NCI-H345 treated with DMSO at 0.1 percent for 48 hours (cell line): ENCODE data around the gene PIK3R5.

ENCODE experiments used
- DNase-seq: peaks from one replicate; lab custom pipeline; 2025; ENCODE audit not compliant: unreplicated experiment; lab: John Stamatoyannopoulos, UW

The PIK3R5 gene

DNA sequence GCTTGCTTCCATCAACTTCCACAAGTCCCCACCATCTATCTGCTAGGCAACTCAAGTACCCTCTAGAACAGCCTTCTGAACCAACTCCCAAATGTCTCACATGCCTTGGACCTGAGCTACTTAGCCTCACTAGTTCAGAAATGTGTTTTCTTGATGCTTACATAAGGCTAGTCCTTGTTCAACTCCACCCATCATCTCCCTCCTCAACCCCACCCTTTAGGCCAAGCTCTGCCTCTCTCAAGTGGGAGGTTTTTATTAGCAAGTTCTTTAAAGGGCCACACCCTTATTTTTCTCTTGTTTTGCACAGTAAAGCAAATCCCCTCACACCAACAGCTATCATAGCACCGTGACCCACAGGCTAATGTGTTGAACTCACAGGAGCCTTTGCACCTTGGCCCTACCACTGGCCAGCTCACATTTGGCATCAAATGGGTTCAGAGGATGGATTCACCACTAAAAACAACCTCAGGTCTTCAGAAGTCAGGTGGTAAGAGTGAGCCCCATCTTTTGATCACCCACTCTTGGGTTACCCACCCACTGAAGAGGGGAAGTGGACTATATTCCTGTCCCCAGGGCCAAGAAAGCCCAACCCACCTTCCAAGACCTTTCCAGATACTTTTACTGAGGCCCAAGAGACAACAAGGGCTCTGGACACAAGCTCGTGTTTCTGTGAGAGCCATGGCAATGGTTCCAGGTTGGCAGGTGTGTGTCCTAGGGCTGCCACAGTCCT is 12.2 kb downstream of the PIK3R5 start:
- no peak for DNase-seq

DNA sequence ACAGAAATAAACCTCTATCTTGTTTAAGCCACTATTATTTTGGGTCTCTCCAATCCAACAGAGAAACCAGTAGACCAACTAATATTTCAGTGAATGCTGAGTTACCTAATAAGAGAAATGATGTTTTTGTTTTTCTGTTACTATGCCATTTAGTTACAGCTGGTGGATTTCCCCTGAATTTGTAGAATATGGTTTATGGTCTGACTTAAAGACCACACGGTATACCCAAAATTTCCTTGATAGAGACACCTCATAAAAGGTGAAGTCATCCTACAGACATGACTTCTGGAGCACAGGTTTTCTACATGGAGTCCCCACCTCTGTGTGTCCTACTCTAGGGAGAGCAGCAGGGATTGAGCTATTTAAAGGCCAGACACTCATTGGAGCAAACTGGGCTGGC is 13.3 kb downstream of the PIK3R5 start:
- DNase-seq = no peak

DNA sequence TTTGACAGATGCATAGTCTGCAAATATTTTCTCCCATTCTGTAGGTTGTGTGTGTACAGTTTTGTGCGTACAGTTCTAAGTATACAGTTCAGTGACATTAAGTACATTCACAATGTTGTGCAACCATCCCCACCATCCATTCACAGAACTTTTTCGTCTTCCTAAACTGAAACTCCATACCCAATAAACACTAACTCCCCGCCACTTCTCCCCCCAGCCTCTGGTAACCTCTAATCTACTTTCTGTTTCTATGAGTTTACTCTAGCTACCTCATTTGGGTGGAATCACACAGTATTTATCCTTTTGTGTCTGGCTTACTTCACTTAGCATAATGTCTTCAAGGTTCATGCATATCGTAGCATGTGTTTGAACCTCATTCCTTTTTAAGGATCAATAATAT is 14.3 kb downstream of the PIK3R5 start:
- no peak for DNase-seq

DNA sequence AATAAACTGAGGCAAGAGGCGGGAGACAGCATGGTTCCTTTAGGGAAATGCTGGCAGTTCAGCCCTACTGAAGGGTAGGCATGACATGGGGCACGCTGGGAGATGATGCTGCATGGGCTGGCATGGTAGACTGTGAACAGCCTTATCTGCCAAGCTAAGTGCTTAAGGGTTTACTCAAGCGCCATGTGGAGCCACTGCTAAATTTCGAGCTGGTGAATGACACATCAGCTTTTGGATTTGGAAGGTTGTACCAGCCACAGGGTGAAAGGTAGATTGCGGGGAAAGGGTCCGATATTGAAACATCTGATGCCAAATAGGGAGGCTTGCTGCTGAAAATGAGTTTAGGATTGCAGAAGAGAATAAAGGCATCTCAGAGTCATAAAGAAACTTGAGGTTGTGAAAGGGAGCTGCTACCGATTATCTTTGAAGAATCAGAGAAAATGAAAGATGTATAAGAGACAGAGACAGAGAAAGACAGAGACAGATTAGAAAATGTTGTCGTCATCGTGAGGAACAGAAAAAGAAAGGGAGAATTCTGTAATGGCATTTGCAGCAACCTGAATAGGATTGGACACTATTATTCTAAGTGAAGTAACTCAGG is 16.3 kb downstream of the PIK3R5 start:
- DNase-seq = no peak

DNA sequence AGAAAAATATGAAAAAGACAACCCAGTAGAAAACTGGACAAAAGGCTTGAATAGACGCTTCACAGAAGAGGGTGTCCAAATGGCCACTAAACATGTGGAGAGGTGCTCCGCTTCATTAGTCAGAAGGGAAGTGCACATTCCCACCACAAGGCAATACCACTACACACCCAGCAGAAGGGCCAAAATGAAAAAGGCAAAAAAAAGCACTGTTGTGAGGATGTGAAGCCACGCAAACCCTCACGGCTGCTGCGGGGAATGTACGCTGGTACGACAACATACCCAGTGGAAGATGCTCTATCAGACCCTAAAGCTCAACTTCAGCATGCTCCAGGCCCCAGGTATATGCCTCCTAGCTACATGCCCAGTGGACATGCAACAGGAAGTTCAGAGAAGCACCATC is 17.0 kb downstream of the PIK3R5 start:
- DNase-seq = no peak

DNA sequence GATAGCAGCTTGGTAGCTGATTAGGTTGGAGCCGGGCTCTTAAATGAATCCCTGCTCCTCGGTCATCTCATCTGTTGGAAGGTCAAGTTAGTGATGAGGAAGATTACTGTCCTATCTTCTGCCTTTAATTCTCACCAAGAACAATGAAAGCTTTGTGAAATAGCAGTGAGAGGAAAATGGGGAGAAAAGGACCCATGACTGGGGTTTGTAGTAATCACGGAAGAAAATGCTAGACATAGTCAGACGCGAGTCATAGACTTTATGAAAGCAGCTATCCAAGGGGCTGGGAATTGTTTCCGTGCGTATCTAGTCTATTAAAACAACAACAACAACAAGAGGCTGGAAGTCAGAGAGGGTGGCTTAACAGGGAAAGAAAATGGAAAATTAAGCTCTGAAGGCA is 18.3 kb downstream of the PIK3R5 start:
- DNase-seq = no peak

DNA sequence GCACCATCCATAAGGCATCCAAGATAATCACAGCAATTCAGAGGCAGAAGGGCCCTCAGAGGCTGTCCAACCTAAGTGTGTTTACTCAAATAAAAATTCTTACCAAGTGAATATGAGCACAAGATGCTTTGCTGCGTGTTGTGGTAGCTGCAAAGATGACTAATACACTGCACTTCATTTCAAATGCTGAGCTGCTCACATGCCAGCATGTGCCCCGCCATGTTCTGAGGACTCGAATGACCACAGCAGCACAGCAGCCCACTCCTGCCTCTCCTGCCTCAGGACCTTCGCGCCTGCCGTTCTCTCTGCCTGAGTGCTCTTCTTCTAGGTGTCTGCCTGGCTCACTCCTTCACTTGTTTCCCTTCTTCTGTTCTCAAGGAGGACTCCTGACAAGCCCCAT is 19.0 kb downstream of the PIK3R5 start:
- DNase-seq = no peak

DNA sequence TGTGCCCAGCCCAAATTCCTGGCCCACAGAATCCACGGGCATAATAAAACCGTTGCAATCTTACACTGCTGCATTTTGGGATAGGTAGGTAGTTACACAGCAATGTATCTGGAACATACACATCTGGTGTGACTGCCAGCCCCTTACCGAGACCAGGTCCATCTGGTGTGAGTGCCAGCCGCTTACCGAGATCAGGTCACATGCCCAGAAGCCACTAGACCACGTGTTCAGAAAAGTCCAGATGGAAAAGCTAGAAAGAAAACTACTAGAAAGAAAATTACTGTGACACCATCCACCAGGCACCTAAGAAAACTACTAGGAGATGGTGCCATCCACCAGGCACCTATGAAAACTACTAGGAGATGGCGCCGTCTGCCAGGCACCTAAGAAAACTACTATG is 19.4 kb downstream of the PIK3R5 start:
- no peak for DNase-seq

DNA sequence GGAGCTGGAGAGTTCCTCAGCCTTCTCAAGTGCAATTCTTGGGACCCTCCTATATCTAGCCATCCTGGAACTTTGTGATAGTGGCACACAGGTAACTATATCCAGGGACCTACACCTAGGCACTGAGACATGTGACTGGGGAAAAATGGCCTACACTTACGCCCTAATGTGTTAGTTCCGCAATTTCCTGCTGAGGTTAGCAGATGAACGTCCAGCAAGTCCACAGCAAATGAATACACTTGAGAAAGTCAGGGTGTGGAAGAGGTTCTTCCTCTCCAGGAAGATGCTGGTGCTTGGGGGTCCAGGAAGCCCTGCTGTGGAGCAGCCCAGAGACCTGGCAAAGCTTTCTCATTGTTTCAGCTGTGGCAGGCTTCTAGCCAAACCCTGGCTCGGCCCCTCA is 20.8 kb downstream of the PIK3R5 start:
- DNase-seq = no peak

DNA sequence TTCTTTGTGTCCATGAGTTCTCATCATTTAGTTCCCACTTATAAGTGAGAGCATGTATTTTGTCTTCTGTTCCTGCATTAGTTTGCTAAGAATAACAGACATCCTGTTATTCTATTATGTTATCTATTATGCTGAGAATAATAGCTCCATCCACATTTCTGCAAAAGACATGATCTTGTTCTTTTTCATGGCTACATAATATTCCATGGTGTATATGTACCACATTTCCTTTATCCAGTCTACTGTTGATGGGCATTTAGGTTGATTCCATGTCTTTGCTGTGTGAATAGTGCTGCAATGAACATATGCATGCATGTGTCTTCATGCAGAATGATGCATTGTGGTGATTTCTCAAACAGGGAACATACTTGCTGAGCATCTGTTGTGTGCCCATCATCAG is 21.4 kb downstream of the PIK3R5 start:
- no peak for DNase-seq

DNA sequence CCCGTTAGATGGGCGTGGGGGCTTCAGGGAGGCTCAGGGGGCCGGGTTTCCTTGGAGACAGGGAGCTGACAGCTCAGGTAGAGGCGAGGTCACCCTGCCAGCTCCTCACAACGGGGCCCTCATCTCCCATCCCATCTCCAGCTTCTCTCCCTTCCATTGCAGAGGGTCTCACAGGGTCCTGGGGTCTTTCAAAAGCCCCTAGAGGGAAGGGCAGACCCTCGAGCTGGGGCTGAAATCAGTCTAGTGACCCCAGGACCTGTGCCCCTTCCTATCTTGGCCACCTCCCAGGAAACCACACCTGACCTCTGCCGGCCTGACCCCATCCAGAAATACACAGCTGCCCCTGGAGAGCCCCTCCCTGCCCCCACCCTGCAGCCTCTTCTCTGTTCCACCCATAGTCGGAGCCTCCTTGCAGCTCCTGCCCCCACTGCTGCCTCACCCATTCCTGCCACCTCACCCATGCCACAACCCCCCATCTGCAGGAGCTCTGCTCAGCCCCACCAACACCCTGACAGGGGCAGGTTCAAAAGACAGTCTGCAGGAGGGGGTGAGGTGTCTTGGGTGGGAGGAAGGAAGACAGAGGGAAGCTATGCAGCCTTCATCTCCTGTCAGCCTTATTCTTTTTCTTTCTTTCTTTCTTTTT is 23.4 kb downstream of the PIK3R5 start:
- no peak for DNase-seq

DNA sequence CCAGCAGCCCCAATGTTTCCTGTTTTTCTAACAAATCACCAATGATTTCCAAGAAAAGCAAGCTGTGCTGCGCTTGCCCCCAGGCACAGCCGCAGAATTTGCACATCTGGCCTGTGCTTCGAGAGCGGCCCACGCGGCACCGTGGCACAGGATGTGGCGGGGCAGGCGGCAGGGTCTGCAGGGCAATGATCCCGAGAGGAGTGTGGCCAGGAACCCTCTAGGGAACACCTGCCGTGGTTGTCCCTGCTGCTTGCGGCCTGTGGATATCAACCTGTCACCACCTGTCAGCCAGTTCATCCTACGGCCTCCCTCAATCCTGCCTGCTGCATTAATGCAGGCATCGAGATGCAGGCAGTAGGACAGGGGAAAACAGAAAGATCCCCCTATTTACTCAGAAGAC is 24.0 kb downstream of the PIK3R5 start:
- DNase-seq = no peak

DNA sequence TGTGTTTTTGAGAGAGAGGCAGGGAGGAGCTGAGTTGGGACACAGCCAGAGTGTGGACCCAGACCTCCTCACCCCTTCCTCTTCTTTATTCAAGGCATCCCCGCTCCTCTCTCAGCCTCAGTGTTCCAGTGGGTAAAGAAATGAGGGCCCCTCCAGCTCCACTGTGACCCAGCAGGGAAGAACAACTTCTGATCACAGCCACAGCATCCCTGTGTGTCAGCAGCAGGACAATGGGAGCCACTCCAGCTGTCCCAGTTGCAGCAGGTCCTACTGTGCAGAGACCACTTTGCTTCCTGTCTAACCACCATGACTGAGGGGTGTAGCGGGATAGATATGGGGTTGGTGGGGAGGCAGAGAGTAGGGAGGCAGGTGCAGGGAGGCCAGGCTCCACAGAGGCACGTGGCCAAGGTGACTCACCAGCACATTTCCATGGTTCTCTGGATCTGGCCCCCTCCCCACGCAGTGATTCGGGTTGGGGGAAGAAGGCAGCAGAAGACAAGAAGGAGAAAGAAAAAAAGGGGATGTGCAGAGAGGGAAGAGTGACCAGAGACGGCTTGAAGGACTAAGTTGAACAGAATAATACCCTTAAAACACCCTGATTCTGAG is 24.5 kb downstream of the PIK3R5 start:
- no peak for DNase-seq

DNA sequence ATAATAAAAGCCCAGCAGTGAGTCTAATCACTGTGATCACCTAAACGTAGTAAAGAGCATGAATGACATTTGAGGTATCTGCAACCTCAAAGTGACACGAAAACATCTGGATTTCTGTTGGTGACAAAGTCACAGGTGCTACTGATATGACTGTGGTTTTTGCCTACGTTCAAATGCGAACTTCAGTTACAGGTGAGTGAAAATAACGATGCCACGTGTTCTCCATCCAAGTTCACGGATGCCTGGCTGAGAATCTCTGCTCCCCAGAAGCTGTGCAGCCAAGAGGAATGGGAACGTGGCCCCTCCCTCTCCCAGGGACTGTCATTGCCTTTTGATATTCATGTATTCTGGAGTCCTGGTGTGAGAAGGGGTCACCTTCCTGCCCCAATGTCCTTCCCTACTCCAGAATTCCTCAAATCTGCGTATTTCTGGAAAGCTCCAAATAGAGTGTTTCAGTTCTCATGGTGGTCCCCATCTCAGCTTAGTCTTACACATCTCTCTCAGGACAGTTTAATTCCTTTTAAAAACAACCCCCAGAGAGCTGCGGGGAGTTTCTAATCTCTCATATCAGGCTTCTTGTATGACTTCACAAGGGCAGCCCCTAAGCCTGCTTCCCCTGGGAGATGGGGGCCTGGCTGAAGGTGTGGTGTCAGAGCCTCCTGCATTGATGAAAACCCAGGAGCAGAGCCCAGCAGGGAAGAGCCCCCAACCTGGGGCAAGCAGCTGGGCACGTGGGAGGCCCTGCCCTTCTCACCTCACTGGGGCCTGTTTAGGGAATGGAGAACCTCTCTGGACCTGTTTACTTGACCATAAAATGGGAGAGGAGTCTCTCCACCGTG is 25.8 kb downstream of the PIK3R5 start:
- DNase-seq = no peak

DNA sequence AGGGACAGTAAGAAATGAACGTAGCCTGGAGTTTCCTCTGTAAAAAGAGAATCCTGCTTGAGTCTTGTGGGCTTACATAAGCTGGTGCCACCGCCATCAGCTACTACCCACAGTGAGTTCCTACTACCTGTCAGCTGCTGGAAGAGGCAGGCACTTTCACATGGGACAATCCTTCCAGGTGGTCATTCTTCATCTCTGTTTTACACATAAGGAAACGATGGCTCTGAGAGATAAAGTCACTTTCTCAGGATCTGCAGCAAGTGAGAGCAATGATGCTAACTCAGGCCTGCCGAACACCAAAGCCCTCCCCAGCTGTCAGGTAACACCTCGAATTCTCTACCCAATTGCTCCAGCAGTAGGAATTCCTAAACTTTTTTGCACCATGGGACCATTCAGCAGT is 26.6 kb downstream of the PIK3R5 start:
- no peak for DNase-seq

DNA sequence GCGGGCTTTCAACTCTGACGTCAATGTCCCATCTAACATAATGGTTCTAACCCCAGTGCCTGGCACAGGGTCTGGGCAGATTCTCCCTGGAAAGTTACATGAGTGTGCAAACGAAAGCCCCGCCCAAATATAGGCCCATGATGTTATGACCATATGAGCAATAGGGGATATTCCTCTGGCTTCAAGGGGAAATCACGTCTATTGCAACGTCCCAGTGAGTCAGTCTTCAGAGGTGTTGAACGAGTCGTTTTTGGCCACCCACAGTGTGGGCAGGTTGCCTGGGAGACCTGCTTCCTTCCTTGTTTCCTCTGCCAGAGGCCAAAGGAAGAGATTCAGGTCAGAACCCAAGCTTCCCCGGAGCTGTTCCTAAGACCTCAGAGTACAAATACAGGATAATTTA is 30.3 kb downstream of the PIK3R5 start:
- no peak for DNase-seq

DNA sequence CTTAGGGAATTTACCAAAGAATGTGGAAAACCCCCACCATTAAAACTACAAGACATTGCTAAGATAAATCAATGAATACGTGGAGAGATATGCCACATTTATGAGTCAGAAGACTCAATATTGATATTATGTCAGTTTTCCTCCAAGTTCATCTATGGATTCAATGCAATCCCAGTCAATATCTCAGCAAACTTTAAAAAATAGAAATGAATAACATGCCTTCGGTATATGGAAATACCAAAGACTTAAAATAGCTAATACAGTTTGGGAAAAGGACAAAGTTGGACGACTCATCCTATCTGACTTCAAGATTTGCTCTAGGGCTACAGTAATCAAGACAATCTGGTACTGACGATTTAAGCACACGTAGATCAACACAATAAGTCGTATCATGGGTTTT is 31.2 kb downstream of the PIK3R5 start:
- no peak for DNase-seq

DNA sequence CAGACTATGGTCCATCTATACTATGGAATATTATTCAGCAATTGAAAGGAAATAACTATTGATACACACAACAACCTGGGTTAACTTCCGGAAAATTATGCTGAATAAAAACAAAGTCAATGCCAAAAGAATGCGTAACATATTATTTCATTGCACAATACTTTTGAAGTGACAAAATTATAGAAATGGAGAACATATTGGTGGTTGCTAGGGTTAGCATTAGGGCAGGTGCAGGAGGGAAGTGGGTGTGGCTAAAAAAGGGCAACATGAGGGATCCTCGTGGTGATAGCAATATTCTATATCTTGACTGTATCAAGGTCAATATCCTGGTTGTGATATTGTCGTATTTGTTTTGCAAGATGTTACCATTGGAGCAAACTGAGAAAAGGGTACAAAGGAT is 34.9 kb downstream of the PIK3R5 start:
- no peak for DNase-seq

DNA sequence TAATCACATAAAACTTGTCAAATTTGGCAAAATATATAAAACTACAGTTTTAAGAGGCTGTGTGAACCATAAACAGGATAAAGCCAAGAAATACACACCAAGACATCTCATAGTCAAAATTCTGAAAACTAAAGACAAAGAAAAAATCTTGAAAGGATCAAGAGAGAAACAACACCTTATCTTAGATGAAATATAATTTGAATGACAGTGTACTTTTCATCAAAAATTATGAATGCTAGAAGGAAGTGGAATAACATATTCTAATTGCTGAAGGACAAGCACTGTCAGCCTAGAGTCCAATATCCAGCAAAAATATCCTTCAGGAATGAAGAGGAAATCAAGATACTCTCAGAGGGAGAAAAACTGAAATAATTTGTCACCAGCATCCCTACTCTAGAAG is 37.2 kb downstream of the PIK3R5 start:
- DNase-seq = no peak

DNA sequence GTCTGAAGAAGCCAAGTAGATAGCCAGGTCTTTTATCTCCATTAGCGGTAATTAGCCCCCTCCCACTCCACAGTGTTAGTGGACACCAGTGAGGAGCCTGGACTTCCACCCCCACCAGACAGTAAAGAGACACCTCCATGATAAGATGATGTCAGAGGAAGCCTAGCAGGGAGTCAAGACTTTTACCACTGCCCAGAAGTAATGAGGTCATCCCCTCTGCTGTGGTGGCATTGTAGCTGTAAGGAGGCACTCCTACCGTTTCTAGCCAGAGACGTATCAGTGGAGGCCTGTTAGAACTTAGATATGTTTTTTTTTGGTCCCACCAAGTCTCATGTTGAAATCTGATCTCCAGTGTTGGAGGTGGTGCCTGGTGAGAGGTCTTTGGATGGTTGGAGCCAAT is 38.1 kb downstream of the PIK3R5 start:
- DNase-seq = no peak

DNA sequence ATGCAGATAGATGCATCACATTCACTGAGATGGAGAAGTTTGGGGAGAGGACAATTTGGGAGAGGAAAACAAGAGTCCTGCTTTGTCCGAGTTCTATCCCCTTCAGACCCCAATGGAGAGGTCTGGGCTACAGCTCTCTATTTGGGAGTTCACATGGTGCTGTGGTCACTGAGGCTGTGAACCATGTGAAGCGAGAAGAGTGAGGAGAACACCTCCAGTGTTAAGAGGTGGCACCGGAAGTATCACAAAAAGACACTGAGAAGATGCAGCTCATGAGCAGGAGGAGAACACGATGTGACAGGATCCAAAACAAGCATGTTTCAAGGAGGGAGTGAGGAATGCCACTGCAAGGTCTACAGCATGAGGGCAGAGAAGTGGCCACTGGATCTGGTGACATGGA is 39.7 kb downstream of the PIK3R5 start:
- DNase-seq = no peak
